ENCODE measurements around the gene KASH5. TPM values are rescaled to one million over a fixed set of nuclear protein-coding genes. Genes with fewer than 3 reads are reported as not detected.

The KASH5 gene
- total RNA-seq, 5 donors from 2014 or later (not counting 1 experiment from before 2014, with no cell fraction given): 0.25 to 0.26 TPM; not detected in 3

DNA sequence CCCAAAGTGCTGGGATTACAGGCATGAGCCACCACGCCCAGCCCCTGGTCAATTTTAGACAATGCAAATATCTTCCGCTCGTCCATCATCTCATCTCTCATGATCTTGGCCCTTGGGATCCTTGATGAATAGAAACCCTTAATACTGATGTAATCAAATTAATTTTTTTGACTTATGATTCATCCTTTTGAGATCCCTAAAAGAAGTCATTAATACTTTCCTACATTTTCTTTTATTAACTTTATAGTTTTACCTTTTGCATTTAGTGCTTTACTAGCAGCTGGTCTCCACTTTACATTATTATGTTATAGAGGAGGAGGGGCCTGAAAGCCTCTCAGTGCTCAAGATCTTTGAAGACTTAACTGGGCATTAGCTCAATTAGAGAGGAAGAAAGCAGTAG is 7.7 kb upstream of the KASH5 start:
- Histone ChIP-seq H3K36me3 (ENCODE audit: control insufficient read depth in 2 of 2, extremely low read depth in 1 of 2, insufficient read depth in 1 of 2, low read length in 1 of 2) (no peaks in the 10 kb centered on the region), H3K4me1 (ENCODE audit: control insufficient read depth in 1 of 2, extremely low read depth in 1 of 2, insufficient read depth in 2 of 2, low read length in 2 of 2) (no peaks in the 10 kb centered on the region), H3K27me3 (replicated peaks in 1 of 2; ENCODE audit: control insufficient read depth in 2 of 2, extremely low read depth in 1 of 2, insufficient read depth in 2 of 2, low read length in 1 of 2) (peaks cover 0 to 25% of the 10 kb centered on the region in 2 experiments), H3K27ac (ENCODE audit: low read length) (no peak overlapping the region), H3K4me3 (ENCODE audit: control insufficient read depth in 1 of 2, extremely low read depth in 1 of 2, low read length in 1 of 2) (no peak overlapping the region), H3K9me3 (peaks cover 2% of the 10 kb centered on the region)
- WGBS (ENCODE audit: insufficient coverage): 83% methylated on average over 1 of the region's 3 CpGs
- no peak overlapping the region for H3K27ac Mint-ChIP-seq
- H3K36me3 Mint-ChIP-seq: no peaks in the 10 kb centered on the region
- POLR2A ChIA-PET: no interaction called here
- H3K4me1 Mint-ChIP-seq: no peaks in the 10 kb centered on the region
- H3K9me3 Mint-ChIP-seq: peaks cover 0 to 8% (median 3%) of the 10 kb centered on the region in 3 donors
- DNase-seq (no peak), ATAC-seq (replicated peaks in 1 of 4) (no peak)
- H3K27me3 Mint-ChIP-seq: peaks cover 3 to 9% of the 10 kb centered on the region in 2 donors
- CTCF ChIA-PET: no interaction called here
- H3K4me3 Mint-ChIP-seq: no peak overlapping the region

DNA sequence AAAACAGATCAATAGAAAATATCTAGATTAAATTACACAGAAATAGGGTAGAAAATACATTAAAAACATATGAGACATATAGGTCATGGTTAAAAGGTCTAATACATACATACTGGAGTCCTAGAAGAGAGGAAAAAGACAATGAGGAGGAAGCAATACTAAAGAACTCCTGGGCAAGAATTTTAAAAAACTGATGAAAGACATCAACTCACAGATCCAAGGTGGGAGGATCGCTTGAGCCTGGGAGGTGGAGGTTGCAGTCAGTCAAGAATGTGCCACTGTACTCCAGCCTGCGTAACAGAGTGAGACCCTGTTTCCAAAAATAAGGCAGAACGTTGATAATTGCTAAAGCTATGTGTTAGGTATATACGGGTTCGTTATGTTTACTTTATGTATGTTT is 5.4 kb upstream of the KASH5 start:
- ATAC-seq (replicated peaks in 1 of 4) (no peak), DNase-seq (no peak)
- Histone ChIP-seq H3K9me3 (peaks cover 2% of the 10 kb centered on the region), H3K27me3 (replicated peaks in 1 of 2; ENCODE audit: control insufficient read depth in 2 of 2, extremely low read depth in 1 of 2, insufficient read depth in 2 of 2, low read length in 1 of 2) (peaks cover 0 to 10% of the 10 kb centered on the region in 2 experiments), H3K36me3 (ENCODE audit: control insufficient read depth in 2 of 2, extremely low read depth in 1 of 2, insufficient read depth in 1 of 2, low read length in 1 of 2) (no peaks in the 10 kb centered on the region), H3K27ac (ENCODE audit: low read length) (no peak overlapping the region), H3K4me3 (ENCODE audit: control insufficient read depth in 1 of 2, extremely low read depth in 1 of 2, low read length in 1 of 2) (no peak overlapping the region), H3K4me1 (ENCODE audit: control insufficient read depth in 1 of 2, extremely low read depth in 1 of 2, insufficient read depth in 2 of 2, low read length in 2 of 2) (peaks cover 0 to 2% of the 10 kb centered on the region in 2 experiments)
- Mint-ChIP-seq H3K4me3 (no peak overlapping the region), H3K36me3 (no peaks in the 10 kb centered on the region), H3K27me3 (peaks cover 0 to 3% of the 10 kb centered on the region in 2 donors), H3K27ac (no peak overlapping the region), H3K4me1 (peaks cover 2 to 6% (median 3%) of the 10 kb centered on the region in 3 donors), H3K9me3 (peaks cover 0 to 8% (median 3%) of the 10 kb centered on the region in 3 donors)
- 100% methylated on average over 2 of the region's 5 CpGs for WGBS (ENCODE audit: insufficient coverage)
- CTCF ChIA-PET: interaction anchor here in 1 of 2 donors (0.7 kb wide), 1 partner anchor 334 kb away, joined by 3 read pairs; no protein-coding TSS in a partner anchor
- POLR2A ChIA-PET: no interaction called here

DNA sequence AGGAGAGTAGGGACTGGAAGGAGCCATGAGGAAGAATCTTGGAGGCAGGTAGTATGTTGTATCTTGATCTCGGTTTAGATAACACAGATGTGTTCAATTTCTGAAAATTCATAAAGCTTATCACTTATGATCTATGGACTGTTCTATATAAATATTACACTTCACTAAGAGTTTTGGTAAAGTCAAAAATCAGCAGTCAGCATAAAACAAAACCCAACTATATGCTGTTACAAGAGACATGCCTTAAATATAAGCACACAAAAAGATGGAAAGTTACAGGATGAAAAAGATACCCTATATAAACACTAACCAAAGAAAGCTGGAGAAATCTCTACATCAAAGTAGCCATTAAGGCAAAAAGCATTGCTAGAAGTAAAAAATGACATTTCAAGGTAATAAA is 4.5 kb upstream of the KASH5 start:
- Histone ChIP-seq H3K27me3 (replicated peaks in 1 of 2; ENCODE audit: control insufficient read depth in 2 of 2, extremely low read depth in 1 of 2, insufficient read depth in 2 of 2, low read length in 1 of 2) (peaks cover 0 to 10% of the 10 kb centered on the region in 2 experiments), H3K4me3 (ENCODE audit: control insufficient read depth in 1 of 2, extremely low read depth in 1 of 2, low read length in 1 of 2) (no peak overlapping the region), H3K4me1 (ENCODE audit: control insufficient read depth in 1 of 2, extremely low read depth in 1 of 2, insufficient read depth in 2 of 2, low read length in 2 of 2) (peaks cover 2 to 10% of the 10 kb centered on the region in 2 experiments), H3K9me3 (peaks cover 2% of the 10 kb centered on the region), H3K27ac (ENCODE audit: low read length) (no peak overlapping the region), H3K36me3 (ENCODE audit: control insufficient read depth in 2 of 2, extremely low read depth in 1 of 2, insufficient read depth in 1 of 2, low read length in 1 of 2) (no peaks in the 10 kb centered on the region)
- H3K4me1 Mint-ChIP-seq: peaks cover 7 to 12% (median 8%) of the 10 kb centered on the region in 3 donors
- peaks cover 0 to 8% (median 3%) of the 10 kb centered on the region in 3 donors for H3K9me3 Mint-ChIP-seq
- POLR2A ChIA-PET: no interaction called here
- no peak overlapping the region for H3K4me3 Mint-ChIP-seq
- ATAC-seq (replicated peaks in 1 of 4) (no peak), DNase-seq (no peak)
- H3K36me3 Mint-ChIP-seq: no peaks in the 10 kb centered on the region
- H3K27ac Mint-ChIP-seq: no peak overlapping the region
- peaks cover 0 to 3% of the 10 kb centered on the region in 2 donors for H3K27me3 Mint-ChIP-seq
- no CpG with 5 or more reads among the region's 1 CpG for WGBS (ENCODE audit: insufficient coverage)
- CTCF ChIA-PET: interaction anchor here (0.6 to 0.7 kb wide), 3 partner anchors 185 to 895 kb away, joined by 3 to 7 read pairs (median 3); no protein-coding TSS in a partner anchor

DNA sequence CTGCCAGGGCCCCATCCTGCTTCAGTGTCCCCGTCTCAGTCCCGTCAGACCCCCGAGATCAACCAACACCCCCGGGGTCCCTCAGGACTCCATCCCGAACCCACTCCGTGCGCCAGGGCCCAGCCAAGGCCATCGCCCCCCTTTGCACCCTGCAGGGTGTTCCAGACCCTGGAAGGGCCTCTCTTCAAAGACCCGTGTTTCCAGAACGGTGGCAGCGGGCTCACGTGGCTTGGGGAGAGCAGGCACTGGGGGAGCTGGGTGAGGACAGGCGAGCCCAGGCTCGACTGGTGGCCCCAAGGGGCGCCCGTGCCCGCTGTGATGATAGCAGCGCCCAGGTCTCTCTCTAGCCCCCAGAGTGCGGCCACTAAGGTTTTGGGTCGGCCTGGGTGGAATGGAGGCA is 1.4 kb downstream of the KASH5 start:
- peaks cover 16 to 24% (median 19%) of the 10 kb centered on the region in 3 donors for H3K4me1 Mint-ChIP-seq
- H3K27me3 Mint-ChIP-seq: peaks cover 0 to 1% of the 10 kb centered on the region in 2 donors
- no peaks in the 10 kb centered on the region for H3K36me3 Mint-ChIP-seq
- CTCF ChIA-PET: interaction anchor here in 1 of 2 donors (0.5 kb wide), 1 partner anchor 23 kb away, joined by 3 read pairs; no protein-coding TSS in a partner anchor
- Histone ChIP-seq H3K9me3 (no peaks in the 10 kb centered on the region), H3K27me3 (replicated peaks in 1 of 2; ENCODE audit: control insufficient read depth in 2 of 2, extremely low read depth in 1 of 2, insufficient read depth in 2 of 2, low read length in 1 of 2) (peaks cover 0 to 5% of the 10 kb centered on the region in 2 experiments), H3K27ac (ENCODE audit: low read length) (no peak overlapping the region), H3K36me3 (ENCODE audit: control insufficient read depth in 2 of 2, extremely low read depth in 1 of 2, insufficient read depth in 1 of 2, low read length in 1 of 2) (no peaks in the 10 kb centered on the region), H3K4me3 (ENCODE audit: control insufficient read depth in 1 of 2, extremely low read depth in 1 of 2, low read length in 1 of 2) (no peak overlapping the region), H3K4me1 (ENCODE audit: control insufficient read depth in 1 of 2, extremely low read depth in 1 of 2, insufficient read depth in 2 of 2, low read length in 2 of 2) (peaks cover 2 to 23% of the 10 kb centered on the region in 2 experiments)
- H3K27ac Mint-ChIP-seq: no peak overlapping the region
- 96% methylated on average over 18 of the region's 20 CpGs for WGBS (ENCODE audit: insufficient coverage)
- DNase-seq (no peak), ATAC-seq (replicated peaks in 1 of 4) (no peak)
- H3K4me3 Mint-ChIP-seq: no peak overlapping the region
- POLR2A ChIA-PET: no interaction called here
- H3K9me3 Mint-ChIP-seq: no peaks in the 10 kb centered on the region

DNA sequence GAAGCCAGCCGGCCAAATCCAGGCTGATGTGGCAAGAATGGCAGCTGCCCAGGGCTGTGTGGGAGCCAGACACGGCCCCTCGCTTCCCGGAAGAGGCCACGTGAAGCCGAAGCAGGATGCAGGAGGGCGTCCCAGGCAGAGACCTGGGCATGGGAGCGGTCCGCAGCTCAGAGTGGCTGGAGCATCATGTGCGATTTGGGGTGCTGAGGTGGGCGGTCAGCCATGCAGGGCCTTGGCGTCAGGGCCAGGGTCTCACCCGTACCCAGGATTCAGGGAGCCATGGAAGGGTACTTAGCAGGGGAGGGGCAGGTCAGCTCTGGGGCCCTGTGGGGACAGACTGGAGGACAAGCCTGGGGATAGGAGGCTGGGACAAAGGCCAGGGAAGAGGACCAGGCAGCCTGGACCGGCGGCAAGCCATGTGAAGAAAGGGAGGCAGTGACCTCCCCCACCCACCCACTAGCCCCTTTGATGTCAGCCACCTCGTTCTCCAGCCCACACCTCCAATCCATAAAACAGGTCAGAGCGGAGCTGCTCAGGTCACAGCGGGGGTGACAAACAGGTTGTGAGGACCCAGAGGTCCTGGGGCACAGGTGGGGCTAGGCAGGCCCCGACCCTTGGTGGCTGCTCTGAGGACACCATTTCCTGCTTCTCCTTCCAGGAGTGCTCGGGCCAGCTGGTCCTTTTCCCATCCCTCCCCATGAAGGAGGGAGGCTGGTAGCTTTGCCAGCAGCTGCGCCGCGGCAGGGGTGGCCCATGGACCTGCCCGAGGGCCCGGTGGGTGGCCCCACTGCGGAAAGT is 2.3 kb downstream of the KASH5 start:
- Histone ChIP-seq H3K27me3 (replicated peaks in 1 of 2; ENCODE audit: control insufficient read depth in 2 of 2, extremely low read depth in 1 of 2, insufficient read depth in 2 of 2, low read length in 1 of 2) (peaks cover 0 to 12% of the 10 kb centered on the region in 2 experiments), H3K9me3 (no peaks in the 10 kb centered on the region), H3K4me1 (ENCODE audit: control insufficient read depth in 1 of 2, extremely low read depth in 1 of 2, insufficient read depth in 2 of 2, low read length in 2 of 2) (peaks cover 2 to 23% of the 10 kb centered on the region in 2 experiments), H3K4me3 (ENCODE audit: control insufficient read depth in 1 of 2, extremely low read depth in 1 of 2, low read length in 1 of 2) (no peak overlapping the region), H3K27ac (ENCODE audit: low read length) (no peak overlapping the region), H3K36me3 (ENCODE audit: control insufficient read depth in 2 of 2, extremely low read depth in 1 of 2, insufficient read depth in 1 of 2, low read length in 1 of 2) (no peaks in the 10 kb centered on the region)
- 88% methylated on average over 16 of the region's 26 CpGs for WGBS (ENCODE audit: insufficient coverage)
- H3K27ac Mint-ChIP-seq: peak overlapping the region in 1 of 2 donors; percentile 43
- CTCF ChIA-PET: interaction anchor here in 1 of 2 donors (0.5 kb wide), 1 partner anchor 162 kb away, joined by 4 read pairs; no protein-coding TSS in a partner anchor
- H3K9me3 Mint-ChIP-seq: no peaks in the 10 kb centered on the region
- DNase-seq (no peak), ATAC-seq (replicated peaks in 1 of 4) (no peak)
- peaks cover 16 to 24% (median 19%) of the 10 kb centered on the region in 3 donors for H3K4me1 Mint-ChIP-seq
- H3K27me3 Mint-ChIP-seq: peaks cover 0 to 1% of the 10 kb centered on the region in 2 donors
- no peaks in the 10 kb centered on the region for H3K36me3 Mint-ChIP-seq
- POLR2A ChIA-PET: interaction anchor here in 1 of 2 donors (0.7 kb wide), 1 partner anchor 105 kb away, joined by 3 read pairs; no protein-coding TSS in a partner anchor
- H3K4me3 Mint-ChIP-seq: no peak overlapping the region

DNA sequence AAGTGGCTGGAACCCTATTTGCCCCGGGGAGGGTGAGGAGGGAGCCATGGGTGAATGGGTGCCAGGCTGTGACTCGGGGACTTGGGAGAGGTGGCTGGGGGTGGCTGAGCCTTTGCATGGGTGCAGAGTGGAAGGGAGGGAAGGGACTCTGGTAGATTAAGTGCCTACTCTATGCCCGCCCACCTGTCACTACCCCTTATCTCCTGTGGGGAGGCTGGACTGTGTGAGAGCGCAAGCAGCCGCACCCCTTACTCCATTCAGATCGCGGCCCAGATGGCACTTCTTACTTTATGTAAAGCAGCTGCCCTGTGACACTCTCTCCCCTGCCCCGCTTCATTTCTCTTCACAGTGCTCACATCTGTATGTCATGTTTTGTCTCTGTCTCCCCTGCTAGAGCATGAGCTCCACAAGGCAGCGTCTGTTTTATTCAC is 2.9 kb downstream of the KASH5 start:
- Mint-ChIP-seq H3K4me3 (no peak overlapping the region), H3K27ac (no peak overlapping the region), H3K9me3 (no peaks in the 10 kb centered on the region), H3K27me3 (peaks cover 0 to 1% of the 10 kb centered on the region in 2 donors), H3K36me3 (no peaks in the 10 kb centered on the region), H3K4me1 (peaks cover 16 to 24% (median 19%) of the 10 kb centered on the region in 3 donors)
- ChIA-PET POLR2A (no interaction called here), CTCF (interaction anchor here (0.6 to 1.4 kb wide), 4 partner anchors 29 to 203 kb away, joined by 3 to 11 read pairs (median 4); no protein-coding TSS in a partner anchor)
- ATAC-seq (replicated peaks in 1 of 4) (no peak), DNase-seq (no peak)
- Histone ChIP-seq H3K4me1 (ENCODE audit: control insufficient read depth in 1 of 2, extremely low read depth in 1 of 2, insufficient read depth in 2 of 2, low read length in 2 of 2) (peaks cover 2 to 23% of the 10 kb centered on the region in 2 experiments), H3K27ac (ENCODE audit: low read length) (no peak overlapping the region), H3K4me3 (ENCODE audit: control insufficient read depth in 1 of 2, extremely low read depth in 1 of 2, low read length in 1 of 2) (no peak overlapping the region), H3K36me3 (ENCODE audit: control insufficient read depth in 2 of 2, extremely low read depth in 1 of 2, insufficient read depth in 1 of 2, low read length in 1 of 2) (no peaks in the 10 kb centered on the region), H3K27me3 (replicated peaks in 1 of 2; ENCODE audit: control insufficient read depth in 2 of 2, extremely low read depth in 1 of 2, insufficient read depth in 2 of 2, low read length in 1 of 2) (peaks cover 0 to 12% of the 10 kb centered on the region in 2 experiments), H3K9me3 (no peaks in the 10 kb centered on the region)
- 82% methylated on average over 4 of the region's 9 CpGs for WGBS (ENCODE audit: insufficient coverage)
